ENCODE results near the gene SLCO1B3.

DNA sequence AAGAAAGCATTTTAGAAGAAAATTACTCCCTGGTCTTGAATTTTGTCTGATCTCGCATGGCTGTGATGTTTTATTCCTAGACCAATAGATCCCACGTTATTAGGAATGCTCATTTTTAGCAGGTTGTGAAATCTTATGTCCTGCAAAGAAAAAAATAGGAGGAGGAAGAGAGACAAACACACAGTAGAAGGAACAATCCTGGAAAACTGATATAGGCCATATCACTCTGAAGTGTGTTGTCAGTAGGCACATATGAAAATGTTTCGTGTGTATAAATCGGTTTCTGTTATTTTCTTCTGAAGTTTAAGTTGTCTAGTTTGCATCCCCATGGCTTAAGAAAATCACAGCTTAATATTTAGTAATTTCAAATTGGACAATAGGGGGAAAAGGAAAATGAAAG, 12.4 kb downstream of the SLCO1B3 start:
- TF ChIP-seq, protein P1, sequence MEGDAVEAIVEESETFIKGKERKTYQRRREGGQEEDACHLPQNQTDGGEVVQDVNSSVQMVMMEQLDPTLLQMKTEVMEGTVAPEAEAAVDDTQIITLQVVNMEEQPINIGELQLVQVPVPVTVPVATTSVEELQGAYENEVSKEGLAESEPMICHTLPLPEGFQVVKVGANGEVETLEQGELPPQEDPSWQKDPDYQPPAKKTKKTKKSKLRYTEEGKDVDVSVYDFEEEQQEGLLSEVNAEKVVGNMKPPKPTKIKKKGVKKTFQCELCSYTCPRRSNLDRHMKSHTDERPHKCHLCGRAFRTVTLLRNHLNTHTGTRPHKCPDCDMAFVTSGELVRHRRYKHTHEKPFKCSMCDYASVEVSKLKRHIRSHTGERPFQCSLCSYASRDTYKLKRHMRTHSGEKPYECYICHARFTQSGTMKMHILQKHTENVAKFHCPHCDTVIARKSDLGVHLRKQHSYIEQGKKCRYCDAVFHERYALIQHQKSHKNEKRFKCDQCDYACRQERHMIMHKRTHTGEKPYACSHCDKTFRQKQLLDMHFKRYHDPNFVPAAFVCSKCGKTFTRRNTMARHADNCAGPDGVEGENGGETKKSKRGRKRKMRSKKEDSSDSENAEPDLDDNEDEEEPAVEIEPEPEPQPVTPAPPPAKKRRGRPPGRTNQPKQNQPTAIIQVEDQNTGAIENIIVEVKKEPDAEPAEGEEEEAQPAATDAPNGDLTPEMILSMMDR (IDR thresholded peaks at IDR 0.05): no peak
- no peak for TF ChIP-seq ZFX (IDR thresholded peaks at IDR 0.05; ENCODE audit: borderline replicate concordance)
